GM18498 (cell line): ENCODE data around the gene PABPC4L.
"Not testable (repeated sequence)": the region's sequence is repeated elsewhere in the genome, so short reads cannot be mapped to it uniquely, and the experiment has no call there.

ENCODE experiments used
- ATAC-seq: cut with Tn5 transposase; IDR thresholded peaks from one replicate; pipeline ENCODE4 v1.9.1; 2021; ENCODE audit warnings: mild to moderate bottlenecking, moderate library complexity; ENCODE audit not compliant: unreplicated experiment

Gene PABPC4L

DNA sequence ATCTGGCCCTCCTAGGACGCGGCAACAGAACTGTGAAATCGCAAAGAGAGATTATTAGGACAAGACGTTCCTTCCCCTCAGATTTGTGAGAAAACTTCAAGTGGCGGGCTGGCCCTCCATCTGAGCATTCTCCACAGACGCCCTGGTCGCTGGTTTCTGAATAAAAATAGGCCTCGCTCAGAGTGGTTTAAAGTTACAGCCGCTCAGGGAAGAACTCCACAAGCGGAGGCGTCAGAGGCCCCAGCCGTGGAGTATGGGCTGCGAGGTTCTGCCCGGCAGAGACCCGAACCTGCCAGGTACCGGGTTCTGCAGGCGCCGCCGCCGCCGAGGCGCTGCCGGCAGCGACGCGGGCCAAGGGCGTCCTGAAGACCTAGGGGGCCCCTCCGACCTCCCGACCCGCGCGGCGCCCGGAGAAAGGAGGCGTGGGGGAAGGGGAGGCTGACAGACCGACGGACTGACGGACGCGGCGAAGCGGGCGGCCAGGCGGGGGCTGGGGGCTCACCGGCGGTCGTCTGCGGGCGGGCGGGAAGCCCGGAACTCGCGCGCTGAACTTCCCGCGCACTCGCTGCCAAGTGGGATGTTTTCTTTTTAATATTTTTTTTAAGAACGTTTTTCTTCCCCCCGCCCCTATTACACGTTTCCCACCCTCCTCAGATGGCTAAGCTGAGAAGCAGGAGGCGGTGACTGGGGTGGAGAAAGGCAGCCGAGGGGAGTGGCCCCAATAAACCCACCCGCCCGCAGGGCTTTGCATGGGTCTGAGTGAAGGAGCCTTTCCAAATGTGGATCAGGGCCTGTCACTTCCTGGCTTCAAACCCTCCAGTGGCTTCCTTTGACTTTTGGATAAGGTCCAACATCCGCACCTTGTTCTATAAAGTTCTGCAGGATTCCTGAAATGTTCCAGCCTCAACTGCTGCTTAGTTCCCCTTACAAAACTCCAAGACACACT, at the start of gene PABPC4L:
TSS of gene PABPC4L (minus strand) at position 574 of the 946 bp plus-strand sequence. CDS start 770 bp downstream, outside the sequence.
- ATAC-seq, result no peak

DNA sequence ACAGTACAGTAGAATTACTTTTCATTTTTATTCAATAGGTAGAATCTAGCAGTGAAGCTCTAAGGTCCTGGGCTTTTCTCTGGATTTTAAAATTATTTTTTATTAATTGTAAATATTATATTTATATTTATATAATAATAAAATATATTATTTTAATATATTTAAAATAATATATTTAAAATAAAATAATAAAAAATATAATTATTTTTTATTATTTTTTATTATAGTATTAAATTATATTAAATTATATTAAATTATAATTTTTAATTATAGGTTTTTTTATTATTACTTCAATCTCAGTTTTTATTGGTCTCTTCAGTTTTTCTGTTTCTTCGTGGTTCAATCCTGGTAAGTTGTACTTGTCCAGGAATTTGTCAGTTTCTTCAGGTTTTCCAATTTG, 49.7 kb upstream of the PABPC4L start:
- no peak for ATAC-seq

DNA sequence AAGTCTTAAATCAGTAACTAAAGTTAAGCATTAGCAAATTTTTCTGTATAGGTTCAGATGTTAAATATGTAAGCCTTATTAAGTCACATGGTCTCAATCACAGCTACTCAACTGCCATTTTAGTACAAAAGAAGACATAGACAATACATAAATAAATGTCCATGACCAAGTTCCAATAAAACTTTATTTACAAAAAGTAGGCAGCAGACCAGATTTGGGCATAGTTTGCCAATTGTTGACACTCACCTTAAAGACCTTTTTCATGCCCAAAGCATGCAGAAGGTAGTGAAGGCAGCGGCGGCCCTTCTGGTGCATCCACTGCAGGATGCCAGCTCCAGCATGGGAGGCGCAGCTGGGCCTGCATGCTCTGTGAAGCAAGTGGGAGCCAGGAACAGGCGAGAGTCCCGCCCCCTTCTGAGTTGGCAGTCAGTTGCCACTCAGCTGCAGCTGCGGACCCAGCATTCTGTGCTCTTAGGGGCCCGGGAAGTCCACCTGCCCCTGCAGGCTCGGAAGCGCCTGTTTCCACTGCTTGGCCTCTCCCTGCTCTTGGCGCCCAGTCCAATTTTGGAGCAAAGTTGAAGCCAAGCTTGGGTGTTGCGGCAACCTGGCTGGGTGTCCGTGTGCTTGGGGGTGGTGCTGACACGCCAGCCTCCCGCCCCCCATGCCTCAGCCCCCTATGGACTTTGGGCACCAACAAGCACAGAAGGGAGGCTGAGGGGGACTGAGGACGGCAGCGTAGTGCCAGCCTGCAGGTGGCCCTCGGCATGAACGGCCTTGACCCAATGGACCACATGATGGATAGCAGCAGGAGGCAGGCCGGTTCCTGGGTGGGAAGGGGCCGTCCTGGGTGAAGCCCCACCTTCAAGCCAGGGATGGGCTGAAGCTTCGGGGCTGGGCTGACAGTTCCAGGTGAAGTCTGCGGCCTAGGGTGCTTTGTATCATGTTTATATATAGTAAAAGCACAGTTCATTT, 42.4 kb upstream of the PABPC4L start:
- no peak for ATAC-seq

DNA sequence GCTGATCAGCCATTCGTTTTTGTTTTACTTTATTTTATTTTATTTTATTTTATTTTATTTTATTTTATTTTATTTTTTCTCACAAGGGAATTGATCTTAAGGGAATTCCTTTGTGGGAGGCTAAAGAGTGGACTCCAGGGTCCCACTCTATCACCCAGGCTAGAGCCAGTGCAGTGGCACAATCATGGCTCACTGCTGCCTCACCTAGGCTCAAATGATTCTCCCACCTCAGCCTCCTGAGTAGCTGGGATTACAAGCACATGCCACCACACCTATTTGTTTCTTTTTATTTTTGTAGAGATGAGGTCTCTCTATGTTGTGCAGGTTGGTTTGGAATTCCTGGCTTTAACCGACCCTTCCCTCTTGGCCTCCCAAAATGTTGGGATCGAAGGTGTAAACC, 17.5 kb upstream of the PABPC4L start:
- no peak for ATAC-seq

DNA sequence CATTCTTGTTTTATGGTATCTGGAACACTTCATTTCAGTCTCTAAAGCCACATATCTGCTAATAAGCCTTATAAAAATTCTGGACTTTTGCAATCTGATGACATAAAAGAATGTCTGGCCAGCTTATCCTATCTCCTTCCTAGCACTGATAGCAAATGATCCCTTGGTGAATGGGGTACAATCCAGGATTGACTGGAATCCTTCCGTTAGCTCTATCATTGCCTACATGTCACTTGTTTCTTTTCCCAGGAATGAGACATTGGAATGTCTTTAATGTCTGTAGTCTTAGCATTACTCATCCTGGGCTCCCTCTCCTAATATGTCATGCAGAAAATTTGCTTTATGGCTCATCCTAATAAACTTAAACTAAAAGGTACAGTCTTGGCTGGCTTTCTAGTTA, 14.8 kb upstream of the PABPC4L start:
- ATAC-seq, result no peak

DNA sequence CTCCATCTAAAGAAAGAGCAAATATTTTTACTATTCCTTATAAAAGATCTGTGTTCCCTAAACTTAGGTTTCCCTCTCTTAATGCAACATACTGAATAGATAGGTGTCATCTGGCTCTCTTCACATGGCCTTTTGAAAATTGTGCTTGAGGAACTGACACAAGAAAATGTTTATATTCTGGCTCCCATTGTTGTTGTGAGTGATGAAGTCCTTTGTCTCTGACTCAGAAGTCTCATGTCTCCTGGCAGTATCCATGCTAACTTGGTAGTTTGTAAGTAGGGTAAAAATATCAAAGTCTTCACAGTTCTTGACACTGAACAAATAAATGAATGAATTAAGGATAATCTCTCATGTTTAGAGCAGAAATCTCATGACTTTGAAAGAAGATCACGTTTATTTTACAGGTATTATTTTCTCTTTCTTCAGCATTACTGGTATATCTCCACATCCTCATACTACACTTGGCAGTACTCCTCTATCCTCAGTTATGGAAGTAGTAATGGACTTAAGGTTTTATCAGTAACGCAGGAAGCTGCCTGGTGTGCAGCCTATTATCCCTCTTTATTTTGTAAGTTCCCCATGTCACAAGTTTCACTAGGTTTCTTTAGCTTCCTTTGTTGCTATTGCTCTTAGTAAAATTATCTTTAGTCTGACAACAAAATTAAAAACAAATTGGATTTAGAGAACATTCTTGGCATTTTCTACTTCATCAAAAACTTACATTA, 14.2 kb upstream of the PABPC4L start:
- ATAC-seq, result no peak

DNA sequence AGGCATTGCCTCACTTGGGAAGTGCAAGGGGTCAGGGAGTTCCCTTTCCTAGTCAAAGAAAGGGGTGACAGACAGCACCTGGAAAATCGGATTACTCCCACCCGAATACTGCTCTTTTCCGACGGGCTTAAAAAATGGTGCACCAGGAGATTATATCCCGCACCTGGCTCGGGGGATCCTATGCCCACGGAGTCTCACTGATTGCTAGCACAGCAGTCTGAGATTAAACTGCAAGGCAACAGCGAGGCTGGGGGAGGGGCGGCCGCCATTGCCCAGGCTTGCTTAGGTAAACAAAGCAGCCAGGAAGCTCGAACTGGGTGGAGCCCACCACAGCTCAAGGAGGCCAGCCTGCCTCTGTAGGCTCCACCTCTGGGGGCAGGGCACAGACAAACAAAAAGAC, 6.4 kb upstream of the PABPC4L start:
- ATAC-seq, result not testable (repeated sequence)

DNA sequence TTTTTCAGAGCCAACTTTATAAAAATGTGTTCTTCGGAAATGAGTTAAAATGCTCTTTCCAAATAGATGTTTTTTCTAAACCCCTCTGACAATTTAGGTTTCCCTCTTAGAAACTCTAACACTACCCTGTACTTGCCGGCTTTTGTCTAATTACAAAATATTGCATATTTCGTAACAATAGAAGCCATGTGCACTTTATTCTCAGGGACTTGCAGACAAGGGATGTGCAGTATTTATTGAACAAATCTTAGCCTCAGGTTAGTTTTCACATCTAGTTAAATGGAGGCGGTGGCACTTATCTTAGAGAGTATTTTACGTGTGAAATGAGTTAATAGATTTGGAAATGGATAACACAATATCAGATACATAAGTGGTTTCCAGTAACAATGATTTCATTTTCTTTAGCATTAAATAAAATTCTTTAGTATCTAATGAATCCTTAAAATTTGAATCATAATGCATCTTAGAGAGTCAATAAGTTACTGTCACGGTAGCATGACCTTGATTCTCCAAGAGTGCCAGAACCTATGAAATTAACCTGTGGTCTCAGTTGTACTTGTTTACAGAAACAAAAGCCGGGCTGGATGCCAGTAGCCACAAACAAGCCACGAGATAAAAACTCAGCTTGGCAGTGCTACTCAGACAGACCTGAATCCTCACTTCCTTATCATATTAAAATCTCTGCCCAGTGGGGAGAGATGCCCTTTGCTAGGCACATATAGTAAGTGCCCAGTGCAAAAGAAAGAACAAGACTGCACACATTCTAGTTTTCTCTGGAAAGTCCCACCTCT, 772 bp upstream of the PABPC4L start:
- ATAC-seq, result no peak

DNA sequence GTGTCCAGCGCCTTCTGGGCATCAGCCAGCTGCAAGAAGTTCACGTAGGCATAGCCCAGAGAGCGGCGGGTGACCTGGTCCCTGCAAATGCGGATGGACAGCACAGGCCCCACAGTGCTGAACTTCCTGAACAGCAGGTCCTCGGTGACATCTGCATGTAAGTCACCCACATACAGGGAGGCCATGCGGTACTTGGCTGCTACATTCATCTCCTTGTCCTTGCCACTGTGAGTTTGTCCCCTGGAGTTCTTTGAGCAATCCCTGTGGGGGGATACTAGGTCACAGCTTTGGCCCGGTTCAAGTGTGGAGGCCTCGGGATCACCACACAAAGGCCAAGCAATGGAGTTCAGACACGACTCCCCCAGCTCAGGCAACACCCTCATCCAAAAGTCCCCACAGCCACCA, 776 bp downstream of the PABPC4L start:
- ATAC-seq, result no peak

DNA sequence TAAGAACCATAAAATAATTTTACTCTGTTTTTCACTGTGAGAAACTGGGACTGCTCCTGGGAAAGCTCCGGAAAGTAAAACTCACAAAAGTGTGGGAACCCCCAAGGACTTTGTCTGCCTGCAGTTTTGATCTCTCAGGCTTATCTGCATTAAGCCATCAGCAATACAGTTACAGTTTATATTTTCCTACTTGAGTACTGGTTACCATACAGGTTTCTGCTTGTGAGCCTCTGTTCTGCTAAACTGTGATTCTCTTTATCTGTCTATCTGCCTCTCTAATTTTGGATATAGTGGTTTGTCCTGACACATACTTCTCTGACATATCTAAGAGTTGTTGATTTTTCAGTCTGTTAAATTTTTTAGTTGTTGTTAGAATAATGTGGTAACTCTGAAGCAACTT, 11.6 kb downstream of the PABPC4L start:
- ATAC-seq, result no peak

DNA sequence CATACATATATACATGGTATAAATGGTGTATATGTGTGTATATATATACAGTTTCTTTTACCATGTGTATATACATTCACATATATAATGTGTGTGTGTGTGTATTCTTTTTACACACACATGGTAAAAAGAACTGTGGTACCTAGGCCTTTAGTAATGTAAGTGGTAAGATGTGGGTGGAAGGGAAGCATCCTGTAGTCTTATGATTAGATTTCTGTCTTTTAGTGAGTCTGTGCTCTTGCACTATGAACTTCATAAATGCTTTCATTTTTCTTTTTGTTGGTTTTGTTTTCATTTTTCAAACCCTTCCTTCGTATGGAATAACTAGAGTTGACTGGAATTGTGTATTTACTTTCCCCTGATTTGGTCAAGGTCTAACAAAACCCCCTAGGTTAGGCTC, 12.1 kb downstream of the PABPC4L start:
- ATAC-seq, result no peak

DNA sequence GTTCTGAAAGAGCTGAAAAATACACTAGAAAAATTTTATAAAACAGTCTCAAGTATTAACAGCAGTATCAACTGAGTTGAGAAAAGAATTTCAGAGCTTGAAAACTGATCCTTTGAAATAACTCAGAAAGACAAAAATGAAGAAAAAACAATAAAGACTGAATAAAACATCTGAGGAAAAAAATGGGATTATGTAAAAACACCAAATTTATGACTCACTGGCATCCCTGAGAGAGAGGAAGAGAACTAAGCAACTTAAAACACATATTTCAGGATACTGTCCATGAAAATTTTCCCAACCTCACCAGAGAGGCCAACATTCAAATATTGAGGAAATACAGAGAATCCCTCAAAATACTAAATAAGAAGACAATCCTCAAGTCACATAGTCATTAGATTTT, 22.9 kb downstream of the PABPC4L start:
- ATAC-seq, result no peak

DNA sequence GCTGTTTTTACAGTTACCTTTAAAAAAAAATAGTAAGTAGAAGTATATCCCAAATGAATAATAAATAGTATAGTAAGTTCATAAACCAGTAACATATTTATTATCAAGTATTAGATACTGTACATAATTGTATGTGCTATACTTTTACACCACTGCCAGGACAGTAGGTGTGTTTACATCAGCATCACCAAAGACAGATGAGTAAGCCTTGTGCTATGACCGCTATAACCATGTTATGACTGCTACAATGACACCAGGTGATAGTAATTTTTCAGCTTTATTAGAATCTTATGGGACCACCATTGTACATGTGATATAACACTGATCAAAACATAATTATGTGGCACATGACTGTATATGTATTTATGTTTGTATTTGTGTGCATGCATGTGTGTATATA, 27.3 kb downstream of the PABPC4L start:
- no peak for ATAC-seq

DNA sequence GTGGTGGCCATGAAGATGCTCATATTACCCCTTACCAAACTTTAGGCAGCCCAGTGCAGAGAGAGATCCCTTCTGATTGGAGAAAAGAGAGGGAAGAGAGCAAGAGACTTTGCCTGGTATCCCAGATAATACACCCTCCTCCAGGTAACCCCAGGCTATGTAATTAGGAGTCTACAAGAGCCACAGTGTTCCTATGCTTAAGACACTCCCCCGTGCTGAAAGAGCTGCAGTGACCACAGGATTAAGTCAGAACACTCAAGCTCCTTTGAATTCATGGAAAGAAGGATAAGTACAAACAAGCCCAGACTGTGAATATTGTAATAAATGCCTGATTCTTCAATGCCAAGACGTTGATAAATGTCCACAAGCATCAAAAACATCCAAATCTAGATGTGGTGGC, 41.4 kb downstream of the PABPC4L start:
- ATAC-seq, result no peak

DNA sequence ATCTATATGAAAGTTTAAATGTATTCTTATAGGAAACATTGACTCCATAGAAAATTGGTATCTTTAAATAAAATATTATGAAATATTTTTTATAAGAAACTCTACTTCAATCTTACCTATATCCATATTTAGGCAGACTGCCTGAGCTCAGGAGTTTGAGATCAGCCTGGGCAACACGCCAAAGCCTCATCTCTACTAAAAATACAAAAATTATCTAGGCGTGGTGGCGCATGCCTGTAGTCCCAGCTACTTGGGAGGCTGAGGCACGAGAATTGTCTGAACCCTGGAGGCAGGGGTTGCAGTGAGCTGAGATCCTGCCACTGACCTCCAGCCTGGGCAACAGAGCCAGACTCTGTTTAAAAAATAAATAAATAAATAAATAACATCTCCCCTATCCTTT, 47.5 kb downstream of the PABPC4L start:
- no peak for ATAC-seq

DNA sequence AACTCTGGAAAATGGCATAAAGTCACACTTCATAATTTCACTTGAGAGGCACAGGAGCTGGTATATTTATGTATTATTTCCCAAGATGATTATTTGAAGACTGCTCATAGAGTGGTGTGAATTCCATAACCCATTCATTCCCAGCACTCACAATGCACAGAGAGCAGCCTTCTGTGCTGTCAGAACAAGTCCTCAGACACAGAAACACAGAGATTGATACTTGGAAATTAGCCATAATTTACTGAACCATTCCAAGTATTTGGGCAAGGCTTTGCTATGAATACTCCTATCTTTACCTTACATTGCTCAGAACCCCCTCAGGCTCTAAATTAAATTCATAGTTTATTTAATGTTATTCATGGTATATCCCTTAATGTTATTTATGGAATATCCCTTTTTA, 53.6 kb downstream of the PABPC4L start:
- no peak for ATAC-seq
